ENCODE data around the gene FAM53B. TPM values are rescaled to one million over a fixed set of nuclear protein-coding genes. Genes with fewer than 3 reads are reported as not detected.

Gene FAM53B
- polyA plus RNA-seq, 1 experiment, result 3.9 TPM

DNA sequence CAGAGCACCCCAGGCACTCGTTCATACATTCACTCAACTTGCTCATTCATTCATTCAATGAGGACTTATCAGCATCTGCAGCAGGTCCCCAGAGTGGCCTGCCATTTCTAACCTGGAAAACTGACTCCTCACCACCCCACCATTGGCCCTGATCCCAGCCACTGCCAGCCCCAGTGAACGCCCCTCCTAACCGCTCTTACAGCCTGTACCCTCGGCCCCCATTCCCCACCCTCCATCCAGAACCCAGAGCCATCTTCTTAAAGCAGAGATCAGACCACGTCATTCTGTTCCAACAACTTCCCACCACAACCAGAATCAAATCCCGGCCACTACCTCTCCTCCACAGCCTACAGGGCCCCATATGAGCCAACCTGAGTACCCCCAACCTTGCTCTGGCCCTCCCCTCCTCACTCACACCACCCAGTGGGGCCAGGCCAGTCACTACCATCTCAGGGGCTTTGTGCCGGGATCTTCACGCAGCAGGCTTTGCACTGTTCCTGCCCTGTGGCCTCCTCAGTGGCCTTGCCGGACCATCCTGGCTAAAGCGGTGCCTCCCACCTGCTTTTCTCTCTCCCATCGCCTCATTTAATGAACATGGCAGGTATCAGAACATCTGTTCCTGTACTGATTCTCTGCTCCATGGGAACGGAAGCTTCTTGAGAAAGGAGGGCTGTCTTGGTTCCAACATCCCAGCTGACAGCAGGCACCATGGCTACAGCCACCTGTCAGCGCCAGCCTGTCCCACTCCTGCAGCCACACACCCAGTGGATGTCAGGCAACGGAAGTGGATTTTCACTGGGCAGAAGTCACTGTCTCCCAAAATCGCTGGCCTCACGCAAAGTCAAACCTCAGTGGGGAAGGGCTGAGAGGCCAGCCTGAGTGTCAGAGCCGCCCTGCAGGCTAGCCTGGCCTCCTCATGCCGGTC, 45.4 kb downstream of the FAM53B start:
- POLR2A ChIA-PET, result no interaction called here
- Histone ChIP-seq H3K36me3 (ENCODE audit: control insufficient read depth, insufficient read depth, low read length) (peaks cover 3% of the 10 kb centered on the region; the same call in 1 of the 2 replicates), H3K27me3 (ENCODE audit: control insufficient read depth, insufficient read depth, low read length) (no peaks in the 10 kb centered on the region), H3K4me3 (ENCODE audit: low read depth, low read length) (no peak overlapping the region)
- no peak for TF ChIP-seq CTCF (IDR thresholded peaks at IDR 0.05; ENCODE audit: insufficient read depth, low read depth, low read length)
- CTCF ChIA-PET, result no interaction called here
- no peak for DNase-seq (ENCODE audit: low read depth)

DNA sequence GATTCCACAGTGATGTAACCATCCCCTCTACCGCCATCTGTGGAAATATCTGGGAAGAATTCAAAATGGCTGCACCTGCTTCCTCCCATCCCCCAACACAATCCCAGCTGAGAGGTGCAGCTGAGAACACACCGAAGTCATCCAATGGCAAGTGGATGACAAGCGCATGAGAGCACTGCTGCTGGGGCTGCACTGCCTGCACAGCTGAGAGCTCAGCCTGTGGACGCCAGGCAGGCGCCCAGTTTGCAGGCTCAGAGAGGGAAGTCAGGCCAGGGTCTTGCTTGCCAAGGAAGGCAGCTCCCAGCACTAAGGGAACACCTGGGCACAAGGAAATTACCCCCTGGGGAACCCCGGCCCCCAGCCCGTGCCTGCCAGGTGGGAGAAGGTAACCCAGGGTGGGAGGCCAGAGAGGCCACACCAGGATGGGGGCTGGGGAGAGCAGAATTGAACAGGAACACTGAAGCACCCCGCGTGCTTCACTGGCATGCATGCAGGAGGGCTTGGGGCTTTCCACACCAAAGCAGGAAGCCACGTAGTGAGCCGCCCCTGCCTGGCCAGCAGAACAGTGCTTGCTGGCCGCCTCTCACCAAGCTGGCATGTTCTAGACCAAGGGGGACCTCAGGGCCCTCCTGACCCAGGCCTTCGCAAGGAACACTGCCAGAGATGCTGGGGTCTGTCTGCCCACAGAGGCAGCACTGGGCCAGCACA, 46.2 kb downstream of the FAM53B start:
- Histone ChIP-seq H3K4me3 (ENCODE audit: low read depth, low read length) (no peak overlapping the region), H3K27me3 (ENCODE audit: control insufficient read depth, insufficient read depth, low read length) (no peaks in the 10 kb centered on the region), H3K36me3 (ENCODE audit: control insufficient read depth, insufficient read depth, low read length) (peaks cover 5% of the 10 kb centered on the region; the same call in 1 of the 2 replicates)
- no peak for TF ChIP-seq CTCF (IDR thresholded peaks at IDR 0.05; ENCODE audit: insufficient read depth, low read depth, low read length)
- no peak for DNase-seq (ENCODE audit: low read depth)
- ChIA-PET POLR2A (no interaction called here), CTCF (interaction anchor here (1.0 kb wide), 1 partner anchor 13 kb away, joined by 3 read pairs; no protein-coding TSS in a partner anchor)

GRCh38 chr10:124697443-124697836, 46.7 kb downstream of the FAM53B start:
- Histone ChIP-seq H3K4me3 (ENCODE audit: low read depth, low read length) (no peak overlapping the region), H3K27me3 (ENCODE audit: control insufficient read depth, insufficient read depth, low read length) (no peaks in the 10 kb centered on the region), H3K36me3 (ENCODE audit: control insufficient read depth, insufficient read depth, low read length) (peaks cover 5% of the 10 kb centered on the region; the same call in 1 of the 2 replicates)
- POLR2A ChIA-PET, result no interaction called here
- DNase-seq (ENCODE audit: low read depth), result no peak
- no peak for TF ChIP-seq CTCF (IDR thresholded peaks at IDR 0.05; ENCODE audit: insufficient read depth, low read depth, low read length)
- CTCF ChIA-PET, result interaction anchor here (1.0 kb wide), 1 partner anchor 13 kb away, joined by 3 read pairs; no protein-coding TSS in a partner anchor

- ChIA-PET CTCF (interaction anchor here (1.0 kb wide), 1 partner anchor 12 kb away, joined by 3 read pairs; no protein-coding TSS in a partner anchor), POLR2A (no interaction called here)
- Histone ChIP-seq H3K27me3 (ENCODE audit: control insufficient read depth, insufficient read depth, low read length) (no peaks in the 10 kb centered on the region), H3K4me3 (ENCODE audit: low read depth, low read length) (no peak overlapping the region), H3K36me3 (ENCODE audit: control insufficient read depth, insufficient read depth, low read length) (peaks cover 5% of the 10 kb centered on the region; the same call in 1 of the 2 replicates)
- DNase-seq (ENCODE audit: low read depth), result no peak
- TF ChIP-seq CTCF (IDR thresholded peaks at IDR 0.05; ENCODE audit: insufficient read depth, low read depth, low read length), result no peak
Measured at GRCh38 chr10:124696446-124697392, 47.5 kb downstream of the FAM53B start.

Measured in BJ (cell line).